ENCODE results near the gene SLC35C1.

The SLC35C1 gene

GRCh38 chr11:45791524-45791923 is 13.4 kb upstream of the SLC35C1 start:
- no peak for DNase-seq

- DNase-seq, result no peak
Measured at GRCh38 chr11:45794169-45794568, 10.8 kb upstream of the SLC35C1 start.

- DNase-seq, result no peak
Measured at GRCh38 chr11:45795379-45795778, 9.6 kb upstream of the SLC35C1 start.

GRCh38 chr11:45796461-45796861 is 8.5 kb upstream of the SLC35C1 start:
- DNase-seq, result no peak

GRCh38 chr11:45798793-45799441 is 6.0 kb upstream of the SLC35C1 start:
- no peak for DNase-seq

- no peak for DNase-seq
Measured at GRCh38 chr11:45799562-45799961, 5.4 kb upstream of the SLC35C1 start.

- no peak for DNase-seq
Measured at GRCh38 chr11:45800261-45800660, 4.7 kb upstream of the SLC35C1 start.

- DNase-seq, result peak; percentile 23
Measured at GRCh38 chr11:45801723-45802315, 3.1 kb upstream of the SLC35C1 start.

- DNase-seq, result peak; percentile 36
Measured at GRCh38 chr11:45802531-45803317, 2.2 kb upstream of the SLC35C1 start.

GRCh38 chr11:45803971-45804760 is 783 bp upstream of the SLC35C1 start:
- peak; percentile 87 for DNase-seq

GRCh38 chr11:45805305-45806071 is 539 bp downstream of the SLC35C1 start:
- peak; percentile 62 for DNase-seq

GRCh38 chr11:45806072-45806933 is 1.4 kb downstream of the SLC35C1 start:
- peak; percentile 50 for DNase-seq

GRCh38 chr11:45806937-45807791 is 2.2 kb downstream of the SLC35C1 start:
- DNase-seq, result peak; percentile 29

GRCh38 chr11:45807792-45808238 is 2.9 kb downstream of the SLC35C1 start:
- DNase-seq, result peak; percentile 40

- DNase-seq, result peak; percentile 40
Measured at GRCh38 chr11:45808427-45808826, 3.5 kb downstream of the SLC35C1 start.

- DNase-seq, result peak; percentile 47
Measured at GRCh38 chr11:45809456-45810395, 4.8 kb downstream of the SLC35C1 start.

GRCh38 chr11:45810431-45811108 is 5.6 kb downstream of the SLC35C1 start:
- DNase-seq, result no peak

- DNase-seq, result no peak
Measured at GRCh38 chr11:45811109-45811435, 6.1 kb downstream of the SLC35C1 start.

All from activated CD8-positive, alpha-beta memory T cell treated with anti-CD3 and anti-CD28 coated beads, Interleukin-2, amount 50 U/mL, for 48 hours (primary cell).